Endometrial microvascular endothelial cells (primary cell): ENCODE results near the gene SQSTM1. TPM values are rescaled to one million over a fixed set of nuclear protein-coding genes. Genes with fewer than 3 reads are reported as not detected.

Source experiments
- in situ Hi-C: cut with HindIII; loops from 2 replicates; pipeline ENCODE4 v1.10.0; 2017; ENCODE audit warnings: low sequenced_read_pairs, low pct_unique_long_range_greater_than_20kb; ENCODE audit errors: inconsistent ontology term
- total RNA-seq: library from RNA; depleted of rRNA; stranded (reverse); fragments of >200 nt; gene quantifications from one replicate; pipeline ENCODE4 v1.2.3, GENCODE V29; 2015; ENCODE audit errors: inconsistent ontology term

The SQSTM1 gene
- total RNA-seq, 1 donor from 2014 or later = 591 TPM

- in situ Hi-C loops = no loop called here
Observed at GRCh38 chr5:179880066-179880650, 59.5 kb downstream of the SQSTM1 start.

- in situ Hi-C loops = no loop called here
Observed at GRCh38 chr5:179880848-179881590, 60.3 kb downstream of the SQSTM1 start.

- in situ Hi-C loops = no loop called here
Observed at GRCh38 chr5:179882338-179882737, 61.6 kb downstream of the SQSTM1 start.

GRCh38 chr5:179883163-179883562, 62.5 kb downstream of the SQSTM1 start:
- in situ Hi-C loops = no loop called here

GRCh38 chr5:179885491-179886090, 64.9 kb downstream of the SQSTM1 start:
- in situ Hi-C loops = no loop called here

- in situ Hi-C loops = no loop called here
Observed at GRCh38 chr5:179886190-179886911, 65.6 kb downstream of the SQSTM1 start.

GRCh38 chr5:179887095-179887494, 66.4 kb downstream of the SQSTM1 start:
- in situ Hi-C loops = no loop called here

Other genes with a start within 250 kb of the SQSTM1 start
- gene HNRNPH1, start 197.2 kb upstream of the SQSTM1 start, total RNA-seq = 445 TPM
- gene CBY3, start 139.9 kb upstream of the SQSTM1 start, total RNA-seq = not detected
- 504 TPM for gene CANX, start 121.9 kb upstream of the SQSTM1 start, total RNA-seq
- 13.6 TPM for gene MAML1, start 88.1 kb upstream of the SQSTM1 start, total RNA-seq
- not detected for gene LTC4S, start 26.9 kb upstream of the SQSTM1 start, total RNA-seq
- gene MGAT4B, start 14.0 kb upstream of the SQSTM1 start, total RNA-seq = 195 TPM
- gene MRNIP, start 37.9 kb downstream of the SQSTM1 start, total RNA-seq = 31.4 TPM
- 73.8 TPM for gene TBC1D9B, start 87.0 kb downstream of the SQSTM1 start, total RNA-seq